Smooth muscle cell (in vitro differentiated cells): ENCODE results near the gene DNAJC5. TPM values are rescaled to one million over a fixed set of nuclear protein-coding genes. Genes with fewer than 3 reads are reported as not detected.

ENCODE experiments used
- DNase-seq: peaks from one replicate; lab custom pipeline; 2025; ENCODE audit not compliant: unreplicated experiment; lab: John Stamatoyannopoulos, UW
- H2AFZ ChIP-seq: fragments of 200-600 bp; sonication (generic); 2 replicates; pipeline ENCODE4 v1.6.0; 2016; ENCODE audit warnings: antibody characterized with exemption, low read depth, mild to moderate bottlenecking
- H3F3A ChIP-seq: fragments of 200-600 bp; sonication (generic); 2 replicates; pipeline ENCODE4 v1.6.0; 2017; ENCODE audit warnings: antibody characterized with exemption, low read depth
- H3K27ac ChIP-seq: fragments of 200-600 bp; sonication (generic); 2 replicates; pipeline ENCODE4 v1.5.1; 2016; ENCODE audit warnings: low read depth, mild to moderate bottlenecking
- H3K27me3 ChIP-seq: fragments of 200-600 bp; sonication (generic); 2 replicates; pipeline ENCODE4 v1.6.1; 2016; ENCODE audit warnings: low read depth, mild to moderate bottlenecking
- H3K36me3 ChIP-seq: fragments of 200-600 bp; sonication (generic); 2 replicates; pipeline ENCODE4 v1.5.1; 2016; ENCODE audit warnings: low read depth
- H3K4me1 ChIP-seq: fragments of 200-600 bp; sonication (generic); 2 replicates; pipeline ENCODE4 v1.5.1; 2016; ENCODE audit warnings: low read depth
- H3K4me2 ChIP-seq: fragments of 200-600 bp; sonication (generic); 2 replicates; pipeline ENCODE4 v1.6.0; 2016; ENCODE audit warnings: mild to moderate bottlenecking
- H3K4me3 ChIP-seq: fragments of 200-600 bp; sonication (generic); 2 replicates; pipeline ENCODE4 v1.5.1; 2016; ENCODE audit warnings: mild to moderate bottlenecking
- H3K79me2 ChIP-seq: fragments of 200-600 bp; sonication (generic); 2 replicates; pipeline ENCODE4 v1.6.0; 2016; ENCODE audit warnings: low read depth, mild to moderate bottlenecking
- H3K9ac ChIP-seq: fragments of 200-600 bp; sonication (generic); 2 replicates; pipeline ENCODE4 v1.6.0; 2016; ENCODE audit warnings: low read depth
- H3K9me3 ChIP-seq: fragments of 200-600 bp; sonication (generic); replicated peaks from 2 replicates; pipeline ENCODE4 v1.5.1; 2016; ENCODE audit warnings: low read depth
- H4K20me1 ChIP-seq: fragments of 200-600 bp; sonication (generic); 2 replicates; pipeline ENCODE4 v1.6.0; 2016; ENCODE audit warnings: low read depth
- WGBS: methylation state at CpG from one replicate; pipeline ENCODE4 v1.1.7; 2016; ENCODE audit warnings: low lambda C conversion rate; 5-methylcytosine and 5-hydroxymethylcytosine counted together
- polyA plus RNA-seq: library from polyadenylated mRNA; unstranded; fragments of >200 nt; fragmentation: Nextera tagmentation; extraction: Ambion mirVana; gene quantifications from 2 replicates; pipeline ENCODE4 v1.2.1, GENCODE V29; 2016
- total RNA-seq: library from RNA; depleted of rRNA; stranded (reverse); fragments of >200 nt; gene quantifications from 2 replicates; pipeline ENCODE4 v1.2.3, GENCODE V29; 2014
- TF ChIP-seq, protein P1 (sequence below): fragments of 200-600 bp; sonication (generic); IDR thresholded peaks from 2 replicates; pipeline ENCODE4 v1.5.1; 2017; ENCODE audit warnings: borderline replicate concordance, mild to moderate bottlenecking, antibody characterized with exemption; ENCODE audit not compliant: insufficient read depth, poor library complexity, severe bottlenecking

DNAJC5 gene
- total and polyA plus RNA-seq, 2 experiments from 2014 or later, result 8.7 to 24.5 TPM

DNA sequence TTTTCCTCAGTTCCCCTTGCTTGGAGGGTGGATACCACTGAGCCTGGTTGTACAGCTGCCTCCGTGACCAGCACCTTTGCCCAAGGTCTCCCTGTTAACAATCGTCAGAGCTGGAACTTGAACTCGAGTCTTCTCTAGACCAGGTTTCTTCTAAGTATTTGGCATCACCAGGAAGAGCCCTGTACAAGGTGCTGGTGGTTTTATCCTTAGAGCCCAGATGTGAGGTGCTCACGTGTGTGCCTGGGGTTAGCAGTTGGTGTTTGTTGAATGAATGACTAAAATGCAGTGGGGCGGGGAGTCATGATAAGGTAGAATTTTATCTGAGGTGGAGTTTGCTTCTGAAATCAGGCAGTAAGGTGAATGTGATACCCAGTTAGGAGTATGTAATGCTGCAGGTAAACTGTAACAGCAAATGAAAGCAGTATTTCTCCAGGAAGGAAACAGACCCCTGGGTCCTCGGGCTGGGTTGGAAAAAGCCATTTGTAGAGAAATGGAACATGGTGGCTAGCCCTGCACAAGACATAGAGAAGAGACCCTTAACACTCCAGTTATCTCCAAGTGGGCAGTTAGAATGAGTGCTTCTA lies 3.1 kb downstream of the DNAJC5 start:
- Histone ChIP-seq H3K4me2 (no peak overlapping the region), H3K4me3 (no peak overlapping the region), H3K27me3 (no peaks in the 10 kb centered on the region), H3K79me2 (peaks cover 77% of the 10 kb centered on the region), H3K9ac (no peak overlapping the region), H3K27ac (no peak overlapping the region), H3K4me1 (peaks cover 10% of the 10 kb centered on the region), H3K9me3 (no peaks in the 10 kb centered on the region), H2AFZ (no peak overlapping the region), H3K36me3 (no peaks in the 10 kb centered on the region), H3F3A (peaks cover 15% of the 10 kb centered on the region), H4K20me1 (peaks cover 85% of the 10 kb centered on the region)
- WGBS, result 96% methylated on average over 6 of the region's 6 CpGs
- no peak for DNase-seq
- TF ChIP-seq, protein P1, sequence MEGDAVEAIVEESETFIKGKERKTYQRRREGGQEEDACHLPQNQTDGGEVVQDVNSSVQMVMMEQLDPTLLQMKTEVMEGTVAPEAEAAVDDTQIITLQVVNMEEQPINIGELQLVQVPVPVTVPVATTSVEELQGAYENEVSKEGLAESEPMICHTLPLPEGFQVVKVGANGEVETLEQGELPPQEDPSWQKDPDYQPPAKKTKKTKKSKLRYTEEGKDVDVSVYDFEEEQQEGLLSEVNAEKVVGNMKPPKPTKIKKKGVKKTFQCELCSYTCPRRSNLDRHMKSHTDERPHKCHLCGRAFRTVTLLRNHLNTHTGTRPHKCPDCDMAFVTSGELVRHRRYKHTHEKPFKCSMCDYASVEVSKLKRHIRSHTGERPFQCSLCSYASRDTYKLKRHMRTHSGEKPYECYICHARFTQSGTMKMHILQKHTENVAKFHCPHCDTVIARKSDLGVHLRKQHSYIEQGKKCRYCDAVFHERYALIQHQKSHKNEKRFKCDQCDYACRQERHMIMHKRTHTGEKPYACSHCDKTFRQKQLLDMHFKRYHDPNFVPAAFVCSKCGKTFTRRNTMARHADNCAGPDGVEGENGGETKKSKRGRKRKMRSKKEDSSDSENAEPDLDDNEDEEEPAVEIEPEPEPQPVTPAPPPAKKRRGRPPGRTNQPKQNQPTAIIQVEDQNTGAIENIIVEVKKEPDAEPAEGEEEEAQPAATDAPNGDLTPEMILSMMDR, result no peak

- no peak overlapping the region for H2AFZ ChIP-seq
- no peaks in the 10 kb centered on the region for H3K27me3 ChIP-seq
- peaks cover 86% of the 10 kb centered on the region for H3K79me2 ChIP-seq
- TF ChIP-seq, protein P1, result no peak
- no peak overlapping the region for H3K4me2 ChIP-seq
- H3F3A ChIP-seq, result peaks cover 6% of the 10 kb centered on the region
- H3K4me1 ChIP-seq, result peaks cover 10% of the 10 kb centered on the region
- peaks cover 90% of the 10 kb centered on the region for H4K20me1 ChIP-seq
- H3K9me3 ChIP-seq, result no peaks in the 10 kb centered on the region
- no peaks in the 10 kb centered on the region for H3K36me3 ChIP-seq
- H3K9ac ChIP-seq, result no peak overlapping the region
- DNase-seq, result no peak
- WGBS, result 85% methylated on average over 10 of the region's 10 CpGs
- no peak overlapping the region for H3K27ac ChIP-seq
- H3K4me3 ChIP-seq, result no peak overlapping the region
Measured at GRCh38 chr20:63898882-63899558, 4.1 kb downstream of the DNAJC5 start.

DNA sequence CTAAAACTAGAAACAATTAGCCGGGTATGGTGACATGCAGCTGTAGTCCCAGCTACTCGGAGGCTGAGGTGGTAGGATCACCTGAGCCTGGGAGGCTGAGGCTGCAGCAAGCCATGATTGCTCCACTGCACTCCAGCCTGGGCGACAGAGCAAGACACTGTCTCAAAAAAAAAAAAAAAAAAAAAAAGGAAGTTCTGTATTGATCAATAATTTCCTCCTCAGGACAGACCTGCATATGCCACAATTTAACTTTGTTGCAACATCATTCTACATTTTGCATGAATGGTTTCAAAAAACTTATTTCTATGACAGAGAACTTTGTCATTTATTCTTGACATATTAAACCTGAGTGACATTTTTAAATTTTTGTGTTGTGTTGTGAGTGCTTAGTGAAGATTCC lies 5.5 kb downstream of the DNAJC5 start:
- TF ChIP-seq, protein P1, result no peak
- Histone ChIP-seq H3K79me2 (peaks cover 100% of the 10 kb centered on the region), H3F3A (peaks cover 3% of the 10 kb centered on the region), H3K4me2 (no peak overlapping the region), H3K4me3 (no peak overlapping the region), H4K20me1 (peaks cover 100% of the 10 kb centered on the region), H3K36me3 (no peaks in the 10 kb centered on the region), H3K27ac (no peak overlapping the region), H3K27me3 (no peaks in the 10 kb centered on the region), H2AFZ (no peak overlapping the region), H3K4me1 (peaks cover 10% of the 10 kb centered on the region), H3K9me3 (no peaks in the 10 kb centered on the region), H3K9ac (no peak overlapping the region)
- DNase-seq, result no peak
- WGBS, result 96% methylated on average over 3 of the region's 3 CpGs
